Trophoblast cell (in vitro differentiated cells and primary cell): ENCODE results near the gene IQSEC1.

Experiments
- DNase-seq, 2 donors: peaks; one replicate each; pipeline ENCODE4 v3.0.0-alpha.2; 2016
- H2AFZ ChIP-seq: 2 replicates; pipeline ENCODE4 v1.6.1; 2013; ENCODE audit warnings: low read length, moderate library complexity, mild to moderate bottlenecking; ENCODE audit not compliant: insufficient read depth, poor library complexity
- H2AK5ac ChIP-seq: 2 replicates; pipeline ENCODE4 v1.6.1; 2013; ENCODE audit warnings: mild to moderate bottlenecking, low read length
- H2BK120ac ChIP-seq: 2 replicates; pipeline ENCODE4 v1.6.1; 2013; ENCODE audit warnings: low read length, mild to moderate bottlenecking, moderate library complexity; ENCODE audit not compliant: insufficient read depth, poor library complexity
- H2BK12ac ChIP-seq: 2 replicates; pipeline ENCODE4 v1.6.1; 2013; ENCODE audit warnings: mild to moderate bottlenecking, low read length, moderate library complexity
- H2BK5ac ChIP-seq: 2 replicates; pipeline ENCODE4 v1.6.1; 2013; ENCODE audit warnings: low read length, low read depth, moderate library complexity, mild to moderate bottlenecking; ENCODE audit not compliant: poor library complexity
- H3K14ac ChIP-seq: 2 replicates; pipeline ENCODE4 v1.6.1; 2013; ENCODE audit warnings: mild to moderate bottlenecking, low read length
- H3K18ac ChIP-seq: 2 replicates; pipeline ENCODE4 v1.6.1; 2013; ENCODE audit warnings: mild to moderate bottlenecking, low read length
- H3K23ac ChIP-seq: 2 replicates; pipeline ENCODE4 v1.6.1; 2013; ENCODE audit warnings: low read length
- H3K27ac ChIP-seq: 2 replicates; pipeline ENCODE4 v1.5.1; 2013; ENCODE audit warnings: low read depth, mild to moderate bottlenecking, inconsistent platforms, low read length, moderate library complexity
- H3K27me3 ChIP-seq: 2 replicates; pipeline ENCODE4 v1.6.1; 2013; ENCODE audit warnings: inconsistent platforms, mild to moderate bottlenecking, low read length, moderate library complexity; ENCODE audit not compliant: insufficient read depth
- H3K36me3 ChIP-seq, 2 experiments: 1 replicate in 1 of 2; 2 replicates in 1 of 2; pipeline ENCODE4 v1.6.1; 2013; ENCODE audit warnings: low read length in 2 of 2, mild to moderate bottlenecking in 2 of 2, moderate library complexity in 1 of 2; ENCODE audit not compliant: insufficient read depth in 2 of 2, control insufficient read depth in 1 of 2
- H3K4ac ChIP-seq: 2 replicates; pipeline ENCODE4 v1.6.1; 2013; ENCODE audit warnings: low read depth, mild to moderate bottlenecking, low read length, moderate library complexity
- H3K4me1 ChIP-seq, 2 experiments: 1 replicate in 1 of 2; 2 replicates in 1 of 2; pipeline ENCODE4 v1.6.1; 2013; ENCODE audit warnings: low read length in 2 of 2, mild to moderate bottlenecking in 2 of 2, moderate library complexity in 1 of 2; ENCODE audit not compliant: insufficient read depth in 2 of 2, control insufficient read depth in 1 of 2
- H3K4me2 ChIP-seq: 2 replicates; pipeline ENCODE4 v1.6.1; 2013; ENCODE audit warnings: inconsistent platforms, mild to moderate bottlenecking, low read length, moderate library complexity
- H3K4me3 ChIP-seq: 2 replicates; pipeline ENCODE4 v1.5.1; 2013; ENCODE audit warnings: mild to moderate bottlenecking, low read depth, low read length, inconsistent platforms
- H3K79me1 ChIP-seq: one replicate; pipeline ENCODE4 v1.6.1; 2013; ENCODE audit warnings: low read length
- H3K79me2 ChIP-seq: 2 replicates; pipeline ENCODE4 v1.6.1; 2013; ENCODE audit warnings: low read length, mild to moderate bottlenecking; ENCODE audit not compliant: control insufficient read depth, insufficient read depth, poor library complexity
- H3K9ac ChIP-seq: 2 replicates; pipeline ENCODE4 v1.6.1; 2013; ENCODE audit warnings: mild to moderate bottlenecking, low read length
- H3K9me3 ChIP-seq: 2 replicates; pipeline ENCODE4 v1.6.1; 2013; ENCODE audit warnings: low read depth, mild to moderate bottlenecking, control low read depth, inconsistent platforms, low read length; ENCODE audit not compliant: insufficient read depth
- H4K12ac ChIP-seq: 2 replicates; pipeline ENCODE4 v1.6.1; 2013; ENCODE audit warnings: low read depth, mild to moderate bottlenecking, low read length, moderate library complexity
- H4K8ac ChIP-seq: 2 replicates; pipeline ENCODE4 v1.6.1; 2013; ENCODE audit warnings: low read depth, mild to moderate bottlenecking, low read length, moderate library complexity
- H4K91ac ChIP-seq: one replicate; pipeline ENCODE4 v1.6.1; 2013; ENCODE audit warnings: low read depth, mild to moderate bottlenecking, low read length, moderate library complexity
- WGBS: extraction: QIAGEN DNeasy Blood & Tissue Kit; methylation state at CpG from one replicate; pipeline ENCODE4 v1.1.7; 2013; ENCODE audit warnings: missing lambda C conversion rate; ENCODE audit not compliant: insufficient read length, insufficient coverage; ENCODE audit errors: extremely low coverage; 5-methylcytosine and 5-hydroxymethylcytosine counted together

Gene IQSEC1

GRCh38 chr3:12861611-12862010, 211.6 kb downstream of the IQSEC1 start:
- no peak overlapping the region for H2BK5ac ChIP-seq
- no peak overlapping the region for H2AFZ ChIP-seq
- H2BK120ac ChIP-seq = no peak overlapping the region
- H2BK12ac ChIP-seq = no peak overlapping the region
- no peak overlapping the region for H3K23ac ChIP-seq
- no peaks in the 10 kb centered on the region for H3K27me3 ChIP-seq
- no peak overlapping the region for H4K8ac ChIP-seq
- no CpG with 5 or more reads among the region's 5 CpGs for WGBS
- H3K9ac ChIP-seq = no peak overlapping the region
- H3K36me3 ChIP-seq = no peaks in the 10 kb centered on the region
- peaks cover 0 to 2% of the 10 kb centered on the region in 2 experiments for H3K4me1 ChIP-seq
- no peak overlapping the region for H2AK5ac ChIP-seq
- H3K18ac ChIP-seq = no peak overlapping the region
- H3K79me1 ChIP-seq = no peaks in the 10 kb centered on the region
- H3K27ac ChIP-seq = no peak overlapping the region
- DNase-seq = no peak
- no peak overlapping the region for H4K12ac ChIP-seq
- no peak overlapping the region for H3K4me3 ChIP-seq
- no peak overlapping the region for H3K4ac ChIP-seq
- peaks cover 15% of the 10 kb centered on the region for H3K9me3 ChIP-seq
- no peak overlapping the region for H3K14ac ChIP-seq
- no peak overlapping the region for H3K4me2 ChIP-seq
- H4K91ac ChIP-seq = no peak overlapping the region
- no peaks in the 10 kb centered on the region for H3K79me2 ChIP-seq

GRCh38 chr3:12859840-12860239, 213.4 kb downstream of the IQSEC1 start:
- H4K8ac ChIP-seq = no peak overlapping the region
- no peak overlapping the region for H3K23ac ChIP-seq
- no peak overlapping the region for H3K4me2 ChIP-seq
- peaks cover 5% of the 10 kb centered on the region for H3K9me3 ChIP-seq
- H2BK5ac ChIP-seq = no peak overlapping the region
- no peak overlapping the region for H3K9ac ChIP-seq
- no CpG with 5 or more reads among the region's 7 CpGs for WGBS
- H3K18ac ChIP-seq = no peak overlapping the region
- H3K27me3 ChIP-seq = no peaks in the 10 kb centered on the region
- no peak overlapping the region for H3K4me3 ChIP-seq
- no peak overlapping the region for H4K12ac ChIP-seq
- peak overlapping the region; percentile 21 for H4K91ac ChIP-seq
- no peaks in the 10 kb centered on the region for H3K36me3 ChIP-seq
- H3K4ac ChIP-seq = no peak overlapping the region
- no peak overlapping the region for H3K14ac ChIP-seq
- H3K27ac ChIP-seq = no peak overlapping the region
- no peak overlapping the region for H2BK120ac ChIP-seq
- peaks cover 0 to 2% of the 10 kb centered on the region in 2 experiments for H3K4me1 ChIP-seq
- no peak overlapping the region for H2BK12ac ChIP-seq
- H3K79me1 ChIP-seq = no peaks in the 10 kb centered on the region
- no peaks in the 10 kb centered on the region for H3K79me2 ChIP-seq
- DNase-seq = no peak
- H2AK5ac ChIP-seq = no peak overlapping the region
- H2AFZ ChIP-seq = peak overlapping the region; percentile 13

GRCh38 chr3:12856626-12857025, 216.6 kb downstream of the IQSEC1 start:
- peaks cover 1% of the 10 kb centered on the region for H3K9me3 ChIP-seq

GRCh38 chr3:12854565-12854964, 218.7 kb downstream of the IQSEC1 start:
- Histone ChIP-seq H3K4me3 (no peak overlapping the region), H2BK120ac (no peak overlapping the region), H3K27ac (no peak overlapping the region)

More at GRCh38 chr3:12856626-12857025, 216.6 kb downstream of the IQSEC1 start:
- Histone ChIP-seq H2AFZ (no peak overlapping the region), H4K91ac (no peak overlapping the region), H4K8ac (no peak overlapping the region), H3K4ac (no peak overlapping the region), H3K79me2 (no peaks in the 10 kb centered on the region), H3K4me3 (no peak overlapping the region), H4K12ac (no peak overlapping the region), H3K4me2 (no peak overlapping the region), H3K9ac (no peak overlapping the region), H2AK5ac (no peak overlapping the region), H2BK12ac (no peak overlapping the region), H3K4me1 (peaks cover 3 to 4% of the 10 kb centered on the region in 2 experiments), H3K36me3 (no peaks in the 10 kb centered on the region), H3K18ac (no peak overlapping the region), H2BK120ac (no peak overlapping the region), H3K27me3 (no peaks in the 10 kb centered on the region), H2BK5ac (no peak overlapping the region), H3K14ac (no peak overlapping the region), H3K27ac (no peak overlapping the region), H3K23ac (peak overlapping the region; percentile 56), H3K79me1 (no peaks in the 10 kb centered on the region)
- no peak for DNase-seq
- no CpG with 5 or more reads among the region's 5 CpGs for WGBS

More at GRCh38 chr3:12854565-12854964, 218.7 kb downstream of the IQSEC1 start:
- peaks cover 3 to 4% of the 10 kb centered on the region in 2 experiments for H3K4me1 ChIP-seq
- H3K18ac ChIP-seq = no peak overlapping the region
- no peak overlapping the region for H4K91ac ChIP-seq
- no CpG with 5 or more reads among the region's 4 CpGs for WGBS
- H2BK5ac ChIP-seq = no peak overlapping the region
- no peak overlapping the region for H2AFZ ChIP-seq
- H3K9me3 ChIP-seq = peaks cover 6% of the 10 kb centered on the region
- no peak overlapping the region for H3K23ac ChIP-seq
- no peak overlapping the region for H2AK5ac ChIP-seq
- H3K4me2 ChIP-seq = no peak overlapping the region
- DNase-seq = no peak
- no peak overlapping the region for H4K8ac ChIP-seq
- H4K12ac ChIP-seq = no peak overlapping the region
- no peak overlapping the region for H3K9ac ChIP-seq
- H3K27me3 ChIP-seq = no peaks in the 10 kb centered on the region
- H3K79me1 ChIP-seq = no peaks in the 10 kb centered on the region
- H3K79me2 ChIP-seq = no peaks in the 10 kb centered on the region
- no peak overlapping the region for H3K14ac ChIP-seq
- no peak overlapping the region for H2BK12ac ChIP-seq
- no peaks in the 10 kb centered on the region for H3K36me3 ChIP-seq
- no peak overlapping the region for H3K4ac ChIP-seq
